HPDE6-E6E7 (cell line): ENCODE measurements around the gene RPE.

Experiments
- DNase-seq: peaks from one replicate; pipeline ENCODE4 v3.0.0; 2011; ENCODE audit warnings: missing footprints; ENCODE audit errors: extremely low spot score

The RPE gene

GRCh38 chr2:210000464-210001324 is 1.7 kb upstream of the RPE start:
- no peak for DNase-seq

DNA sequence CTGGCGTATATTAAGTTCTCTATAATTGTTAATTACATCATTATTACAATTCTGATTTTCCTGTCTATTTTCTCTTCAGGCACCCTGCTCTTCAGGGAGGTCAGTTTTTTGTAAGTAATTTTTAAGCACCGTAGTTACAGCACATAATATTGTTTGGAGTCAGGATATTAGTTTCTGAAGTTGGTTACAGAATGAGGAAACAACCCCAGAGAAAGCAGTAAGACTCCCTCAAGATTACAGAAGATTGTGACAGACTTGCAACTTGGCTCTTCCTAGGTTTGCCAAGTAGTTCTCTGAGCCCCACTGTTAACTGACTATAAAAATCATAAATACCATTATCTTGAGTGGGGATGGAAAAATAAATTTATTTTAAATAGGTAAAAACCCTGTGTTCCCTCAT is 921 bp downstream of the RPE start:
- no peak for DNase-seq

DNA sequence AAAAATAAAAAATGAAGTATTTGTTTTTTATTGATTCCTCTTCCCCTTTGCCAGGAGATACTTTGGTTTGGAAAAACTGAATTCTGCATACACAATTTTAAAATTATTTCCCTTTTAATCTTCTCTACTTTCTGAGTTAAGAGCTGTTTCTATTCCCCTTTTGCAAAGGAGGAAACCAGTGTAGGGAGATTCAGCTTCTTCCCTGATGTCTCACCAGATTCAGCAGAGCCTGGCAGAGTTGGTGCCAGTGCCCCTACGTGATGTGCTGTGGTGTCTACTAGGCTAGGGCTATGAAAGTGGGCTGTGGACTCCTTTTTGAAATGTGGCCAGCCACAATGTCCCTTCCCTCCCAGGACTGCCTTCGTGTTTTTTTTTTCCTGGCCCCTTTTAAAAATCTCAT is 2.4 kb downstream of the RPE start:
- DNase-seq: no peak

GRCh38 chr2:210007895-210008294 is 5.5 kb downstream of the RPE start:
- no peak for DNase-seq

DNA sequence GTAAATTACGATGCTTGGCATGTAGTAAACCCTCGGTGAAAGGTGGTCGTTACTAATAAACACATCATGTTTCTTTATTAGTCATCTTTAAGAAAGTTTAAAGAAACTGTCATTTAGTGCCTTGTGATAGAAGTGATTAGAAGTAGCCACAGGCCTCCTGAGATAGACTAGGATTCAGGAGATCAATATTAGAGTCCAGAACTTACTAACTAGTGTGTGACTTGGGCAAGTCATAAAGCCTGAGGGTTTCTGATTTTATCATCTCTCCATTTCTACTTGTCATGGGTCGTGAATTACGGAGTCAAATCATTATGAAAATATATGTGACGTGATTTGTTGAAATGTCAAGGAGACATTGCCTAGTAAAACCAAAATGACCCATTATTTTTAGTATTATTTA is 6.7 kb downstream of the RPE start:
- no peak for DNase-seq

- no peak for DNase-seq
These were observed 7.5 kb downstream of the RPE start for GRCh38 chr2:210009896-210010295.

DNA sequence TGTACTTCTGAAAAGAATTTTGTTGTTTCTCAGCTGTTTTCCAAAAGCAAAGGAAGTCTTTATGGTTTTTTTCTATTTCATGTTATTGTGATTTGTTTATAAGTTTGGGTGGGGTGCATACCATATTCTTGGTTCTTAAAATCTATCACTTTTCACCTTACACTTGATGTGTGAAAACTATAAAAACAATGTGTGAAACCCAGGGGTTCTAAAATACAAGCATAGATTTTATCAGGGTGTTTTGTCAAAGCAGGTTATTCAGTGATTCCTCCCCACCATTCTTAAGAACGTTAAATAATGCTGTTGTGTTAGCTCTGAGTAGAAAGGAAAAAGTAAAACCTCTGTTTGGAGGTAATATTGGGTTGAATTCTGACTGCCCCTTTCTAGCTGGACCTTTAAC is 17.7 kb downstream of the RPE start:
- DNase-seq: no peak

DNA sequence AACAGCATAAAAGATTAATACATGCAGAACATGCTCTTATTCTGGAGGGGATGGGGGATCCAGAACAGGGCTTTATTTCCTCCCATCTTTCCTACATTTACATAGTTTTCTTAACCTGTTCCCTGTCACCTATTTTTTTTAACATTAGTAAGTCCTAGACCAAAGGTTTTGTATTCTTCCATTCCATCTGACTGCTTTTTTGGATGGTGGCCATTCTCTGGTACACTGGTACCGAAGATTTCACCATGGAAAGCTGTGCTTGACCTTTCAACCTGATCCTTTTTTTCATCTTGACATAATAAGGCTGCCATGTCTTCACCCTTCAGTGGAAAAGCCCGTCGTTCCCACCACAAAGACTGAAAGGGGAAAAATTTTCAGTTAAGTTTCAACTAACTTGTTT is 20.4 kb downstream of the RPE start:
- DNase-seq: no peak

- no peak for DNase-seq
These were observed 25.2 kb downstream of the RPE start for GRCh38 chr2:210027608-210028007.

GRCh38 chr2:210028178-210028577 is 25.7 kb downstream of the RPE start:
- no peak for DNase-seq

DNA sequence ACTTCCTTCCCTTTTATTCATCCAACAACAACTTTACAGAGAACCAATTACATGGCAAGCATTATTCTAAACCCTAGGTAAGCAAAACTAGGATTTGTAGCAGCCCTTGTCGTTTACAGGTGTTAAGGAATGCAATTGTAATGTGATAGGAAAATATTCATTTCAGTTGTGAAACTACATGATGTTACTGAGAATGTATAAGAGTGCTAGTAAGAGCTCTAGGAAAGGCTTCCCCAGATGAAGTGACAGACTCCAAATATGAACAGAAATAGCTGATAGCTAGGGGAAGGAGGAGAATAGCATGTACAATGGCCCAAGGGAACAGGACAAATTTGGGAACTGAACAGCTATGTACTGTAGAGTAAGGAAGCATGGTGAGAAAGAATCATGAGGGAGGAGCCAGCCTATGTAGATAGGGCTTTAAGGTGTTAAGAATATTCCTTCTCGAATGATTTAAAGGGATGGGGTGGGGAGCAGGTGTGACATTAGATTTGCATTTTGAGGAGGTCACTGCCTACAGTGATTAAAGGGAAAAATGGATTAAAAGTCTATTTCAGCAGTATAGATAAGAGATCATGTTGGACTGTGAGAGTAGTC is 31.7 kb downstream of the RPE start:
- no peak for DNase-seq

GRCh38 chr2:210035679-210036078 is 33.2 kb downstream of the RPE start:
- DNase-seq: no peak

GRCh38 chr2:210038078-210038477 is 35.6 kb downstream of the RPE start:
- DNase-seq: no peak

DNA sequence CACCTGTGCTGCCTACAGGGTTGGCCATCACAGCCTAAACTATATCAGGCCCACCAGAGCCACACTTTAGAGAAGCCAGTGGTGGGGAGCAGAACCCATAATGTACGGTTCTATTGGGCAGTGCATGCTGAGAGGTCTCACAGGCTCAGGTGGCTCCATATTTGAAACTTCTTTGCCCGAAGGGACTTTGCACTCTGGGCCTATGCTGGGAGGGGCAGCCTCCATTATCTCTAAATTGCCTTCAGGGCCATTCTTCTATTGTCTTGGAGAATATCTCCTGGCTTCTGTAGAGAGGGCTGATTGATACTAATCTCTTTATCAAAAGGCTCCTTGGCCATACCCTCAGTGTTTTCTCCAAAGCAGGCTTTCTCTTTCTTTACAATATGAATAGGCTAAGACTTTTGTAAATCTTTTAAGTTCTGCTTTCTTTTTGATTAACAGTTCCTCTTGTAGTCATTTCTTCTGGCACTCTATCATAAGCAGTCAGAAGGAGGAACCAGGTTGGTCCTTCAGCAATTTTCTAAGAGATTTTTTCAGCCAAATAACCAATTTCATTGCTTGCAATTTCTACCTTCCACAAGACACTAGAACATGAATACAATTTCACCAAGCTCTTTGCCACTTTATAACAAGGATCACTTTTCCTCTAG is 44.5 kb downstream of the RPE start:
- DNase-seq: no peak

DNA sequence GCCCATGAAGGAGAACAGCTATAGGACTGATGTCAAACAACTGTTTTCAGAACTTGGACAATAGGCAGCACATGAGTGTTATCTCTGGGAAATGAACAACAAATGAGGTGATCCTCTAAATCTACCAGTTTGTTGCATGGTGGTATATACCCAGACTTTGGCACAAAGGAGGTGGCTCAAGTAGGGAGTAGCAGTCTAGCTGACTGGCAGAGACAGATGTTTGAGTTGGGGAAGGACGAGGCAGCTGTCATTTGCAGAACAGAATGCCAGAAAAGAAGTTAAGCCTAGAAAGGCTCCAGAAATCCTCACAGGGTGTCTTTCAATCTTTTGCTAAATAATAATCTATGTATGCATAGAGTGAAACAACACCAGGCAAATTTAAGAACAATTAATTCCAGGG is 47.4 kb downstream of the RPE start:
- DNase-seq: no peak

DNA sequence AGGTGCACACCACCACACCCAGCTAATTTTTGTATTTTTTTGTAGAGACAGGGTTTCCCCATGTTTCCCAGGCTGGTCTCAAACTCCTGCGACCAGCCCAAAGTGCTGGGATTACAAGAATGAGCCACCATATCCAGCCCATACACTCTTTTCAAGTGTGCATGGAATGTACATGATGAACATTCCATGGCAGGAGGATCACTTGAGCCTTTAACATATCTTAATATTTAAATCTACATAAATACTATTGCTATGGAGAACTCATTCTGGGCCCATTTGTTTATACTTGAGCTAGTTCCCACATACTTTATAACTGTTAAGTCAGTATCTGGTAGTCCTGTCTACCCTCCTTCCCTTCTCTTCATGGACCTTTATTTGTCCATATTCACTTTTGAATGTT is 48.4 kb downstream of the RPE start:
- no peak for DNase-seq

DNA sequence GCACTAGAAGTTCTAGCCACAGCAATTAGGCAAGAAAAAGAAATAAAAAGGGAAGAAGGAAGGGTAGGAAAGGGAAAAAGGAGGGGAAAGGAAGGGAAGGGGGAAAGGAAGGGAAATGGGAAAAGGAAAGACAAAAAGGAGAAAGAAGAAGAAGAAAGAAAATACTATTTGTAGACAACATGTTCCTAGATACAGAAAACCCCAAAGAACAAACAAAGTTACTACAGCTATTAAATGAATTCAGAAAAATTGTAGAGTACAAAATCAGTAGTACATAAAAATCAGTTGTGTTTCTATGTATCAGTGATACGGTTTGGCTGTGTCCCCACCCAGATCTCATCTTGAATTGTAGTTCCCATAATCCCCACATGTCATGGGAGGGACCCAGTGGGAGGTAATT is 52.3 kb downstream of the RPE start:
- no peak for DNase-seq

- no peak for DNase-seq
These were observed 53.4 kb downstream of the RPE start for GRCh38 chr2:210055825-210056224.

DNA sequence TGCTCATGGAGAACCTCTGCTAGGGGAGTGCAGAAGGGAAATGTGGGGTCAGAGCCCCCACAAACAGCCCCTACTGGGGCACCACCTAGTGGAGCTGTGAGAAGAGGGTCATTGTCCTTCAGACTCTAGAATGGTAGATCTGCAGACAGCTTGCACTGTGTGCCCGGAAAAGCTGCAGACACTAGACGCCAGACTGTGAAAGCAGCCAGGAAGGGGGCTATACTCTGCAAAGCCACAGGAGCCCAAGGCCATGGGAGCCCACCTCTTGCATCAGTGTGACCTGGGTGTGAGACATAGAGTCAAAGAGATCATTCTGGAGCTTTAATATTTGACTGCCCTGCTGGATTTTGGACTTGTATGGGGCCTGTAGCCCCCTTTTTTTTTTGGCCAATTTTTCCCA is 60.9 kb downstream of the RPE start:
- DNase-seq: no peak
